HepG2 (cell line): ENCODE data around the gene RAB1B. TPM values are rescaled to one million over a fixed set of nuclear protein-coding genes. Genes with fewer than 3 reads are reported as not detected.

Source experiments
- ELF3 ChIP-seq: IDR thresholded peaks from 2 replicates; pipeline ENCODE4 v1.6.1; 2016; ENCODE audit warnings: missing genetic modification reagents, missing compliant biosample characterization
- FOXA3 ChIP-seq: IDR thresholded peaks from 2 replicates; pipeline ENCODE4 v1.6.1; 2016; ENCODE audit warnings: missing genetic modification reagents, missing compliant biosample characterization
- IKZF5 ChIP-seq: IDR thresholded peaks from 2 replicates; pipeline ENCODE4 v1.6.1; 2018; ENCODE audit warnings: missing genetic modification reagents, mild to moderate bottlenecking, missing compliant biosample characterization
- IRF2 ChIP-seq: IDR thresholded peaks from 2 replicates; pipeline ENCODE4 v1.6.1; 2018; ENCODE audit warnings: missing genetic modification reagents, missing compliant biosample characterization
- MIER2 ChIP-seq: IDR thresholded peaks from 2 replicates; pipeline ENCODE4 v1.6.1; 2016; ENCODE audit warnings: missing biosample characterization, missing genetic modification reagents
- NR0B2 ChIP-seq: sonication (generic); formaldehyde crosslinking; IDR thresholded peaks from 2 replicates; pipeline ENCODE4 v1.4.0; 2020; ENCODE audit warnings: mild to moderate bottlenecking, missing genetic modification reagents
- PITX1 ChIP-seq: sonication (generic); formaldehyde crosslinking; IDR thresholded peaks from 2 replicates; pipeline ENCODE4 v1.5.1; 2020; ENCODE audit warnings: mild to moderate bottlenecking, missing genetic modification reagents
- PTBP1 ChIP-seq: fragments of 200-400 bp; formaldehyde crosslinking; IDR thresholded peaks from 2 replicates; pipeline ENCODE4 v1.6.1; 2018; ENCODE audit warnings: low read length, low read depth; ENCODE audit not compliant: poor library complexity, severe bottlenecking
- SMC3 ChIP-seq: IDR thresholded peaks from 2 replicates; pipeline ENCODE4 v1.6.1; 2011; ENCODE audit warnings: low read length, improper control_type of control experiment
- ZBTB26 ChIP-seq: IDR thresholded peaks from 2 replicates; pipeline ENCODE4 v1.6.1; 2016; ENCODE audit warnings: missing compliant biosample characterization, missing genetic modification reagents, borderline replicate concordance
- ZFX ChIP-seq: sonication (generic); formaldehyde crosslinking; IDR thresholded peaks from 2 replicates; pipeline ENCODE4 v1.4.0; 2020; ENCODE audit warnings: mild to moderate bottlenecking, low read depth, missing genetic modification reagents, moderate library complexity
- ZNF446 ChIP-seq: sonication (generic); formaldehyde crosslinking; IDR thresholded peaks from 2 replicates; pipeline ENCODE4 v1.5.0; 2020; ENCODE audit warnings: mild to moderate bottlenecking, missing genetic modification reagents
- ZNF740 ChIP-seq: sonication (generic); formaldehyde crosslinking; IDR thresholded peaks from 2 replicates; pipeline ENCODE4 v1.4.0; 2020; ENCODE audit warnings: missing genetic modification reagents
- polyA plus RNA-seq, 8 experiments: library from polyadenylated mRNA; depleted of rRNA in 3 of 8; stranded (reverse) in 7 of 8; unstranded in 1 of 8; fragments of >200 nt; fragmentation: Illumina TruSeq in 4 of 8; extraction: Trizol in 4 of 8; gene quantifications; 2 replicates each; pipeline versions ENCODE4 v1.2.1 to v1.2.3, GENCODE V29; 2011 to 2016; ENCODE audit warnings: low read depth in 4 of 8, missing spikeins in 1 of 8, mixed read lengths in 1 of 8; ENCODE audit not compliant: insufficient read depth in 1 of 8
- total RNA-seq, 5 experiments: library from RNA; depleted of rRNA; stranded (reverse); fragments of >200 nt; fragmentation: Illumina TruSeq; extraction: Trizol; gene quantifications; 2 replicates each; pipeline ENCODE4 v1.2.3, GENCODE V29; 2016; ENCODE audit warnings: low read depth in 1 of 5
- TF ChIP-seq, protein P1 (sequence below): sonication (generic); formaldehyde crosslinking; IDR thresholded peaks from 2 replicates; pipeline ENCODE4 v1.8.1; 2022; ENCODE audit warnings: mild to moderate bottlenecking, missing genetic modification reagents
- TF ChIP-seq, protein P2 (sequence below): sonication (generic); formaldehyde crosslinking; IDR thresholded peaks from 2 replicates; pipeline ENCODE4 v1.5.0; 2020; ENCODE audit warnings: missing genetic modification reagents
- TF ChIP-seq, protein P3 (sequence below): IDR thresholded peaks from 2 replicates; pipeline ENCODE4 v1.6.1; 2016; ENCODE audit warnings: low read depth, borderline replicate concordance
- TF ChIP-seq, protein P4 (sequence below): sonication (generic); formaldehyde crosslinking; IDR thresholded peaks from 2 replicates; pipeline ENCODE4 v1.4.0; 2020; ENCODE audit warnings: missing genetic modification reagents, low read depth, mild to moderate bottlenecking, borderline replicate concordance

RAB1B gene
- total and polyA plus RNA-seq, 2 of the 13 experiments (the other 11 are each of a cell fraction or from before 2014, with no cell fraction given) = 77.9 to 87.9 TPM

- TF ChIP-seq, protein P1, sequence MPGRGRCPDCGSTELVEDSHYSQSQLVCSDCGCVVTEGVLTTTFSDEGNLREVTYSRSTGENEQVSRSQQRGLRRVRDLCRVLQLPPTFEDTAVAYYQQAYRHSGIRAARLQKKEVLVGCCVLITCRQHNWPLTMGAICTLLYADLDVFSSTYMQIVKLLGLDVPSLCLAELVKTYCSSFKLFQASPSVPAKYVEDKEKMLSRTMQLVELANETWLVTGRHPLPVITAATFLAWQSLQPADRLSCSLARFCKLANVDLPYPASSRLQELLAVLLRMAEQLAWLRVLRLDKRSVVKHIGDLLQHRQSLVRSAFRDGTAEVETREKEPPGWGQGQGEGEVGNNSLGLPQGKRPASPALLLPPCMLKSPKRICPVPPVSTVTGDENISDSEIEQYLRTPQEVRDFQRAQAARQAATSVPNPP (CRISPR knock-in tag) = 0 out of 2 replicates have a peak, but pooled peaks have one; percentile 39
- TF ChIP-seq PITX1 (peak; percentile 37), FOXA3 (peak; percentile 46; the same call in 1 of the 2 replicates), ZFX (CRISPR knock-in tag) (peak; percentile 68), ZNF446 (CRISPR knock-in tag) (no peak), ELF3 (CRISPR knock-in tag) (0 out of 2 replicates have a peak, but pooled peaks have one; percentile 38), MIER2 (peak; percentile 52; the same call in 1 of the 2 replicates), IKZF5 (CRISPR knock-in tag) (peak; percentile 99), NR0B2 (CRISPR knock-in tag) (peak; percentile 54; the same call in 1 of the 2 replicates), ZNF740 (no peak), PTBP1 (no peak), ZBTB26 (CRISPR knock-in tag) (no peak), IRF2 (CRISPR knock-in tag) (peak; percentile 48; the same call in 1 of the 2 replicates), SMC3 (peak; percentile 31; the same call in 1 of the 2 replicates)
- TF ChIP-seq, protein P2, sequence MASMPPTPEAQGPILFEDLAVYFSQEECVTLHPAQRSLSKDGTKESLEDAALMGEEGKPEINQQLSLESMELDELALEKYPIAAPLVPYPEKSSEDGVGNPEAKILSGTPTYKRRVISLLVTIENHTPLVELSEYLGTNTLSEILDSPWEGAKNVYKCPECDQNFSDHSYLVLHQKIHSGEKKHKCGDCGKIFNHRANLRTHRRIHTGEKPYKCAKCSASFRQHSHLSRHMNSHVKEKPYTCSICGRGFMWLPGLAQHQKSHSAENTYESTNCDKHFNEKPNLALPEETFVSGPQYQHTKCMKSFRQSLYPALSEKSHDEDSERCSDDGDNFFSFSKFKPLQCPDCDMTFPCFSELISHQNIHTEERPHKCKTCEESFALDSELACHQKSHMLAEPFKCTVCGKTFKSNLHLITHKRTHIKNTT (CRISPR knock-in tag) = 0 out of 2 replicates have a peak, but pooled peaks have one; percentile 33
- TF ChIP-seq, protein P3, sequence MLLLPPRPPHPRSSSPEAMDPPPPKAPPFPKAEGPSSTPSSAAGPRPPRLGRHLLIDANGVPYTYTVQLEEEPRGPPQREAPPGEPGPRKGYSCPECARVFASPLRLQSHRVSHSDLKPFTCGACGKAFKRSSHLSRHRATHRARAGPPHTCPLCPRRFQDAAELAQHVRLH (CRISPR knock-in tag) = 0 out of 2 replicates have a peak, but pooled peaks have one; percentile 41
- TF ChIP-seq, protein P4, sequence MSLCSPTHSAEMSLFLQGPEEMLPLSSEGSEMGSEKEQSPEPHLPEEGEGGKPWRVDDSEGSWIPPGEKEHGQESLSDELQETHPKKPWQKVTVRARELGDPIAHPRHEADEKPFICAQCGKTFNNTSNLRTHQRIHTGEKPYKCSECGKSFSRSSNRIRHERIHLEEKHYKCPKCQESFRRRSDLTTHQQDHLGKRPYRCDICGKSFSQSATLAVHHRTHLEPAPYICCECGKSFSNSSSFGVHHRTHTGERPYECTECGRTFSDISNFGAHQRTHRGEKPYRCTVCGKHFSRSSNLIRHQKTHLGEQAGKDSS (CRISPR knock-in tag) = peak; percentile 85
Observed at GRCh38 chr11:66282468-66283455, 14.3 kb downstream of the RAB1B start (continued).
